ENCODE measurements around the gene RPL36. TPM values are rescaled to one million over a fixed set of nuclear protein-coding genes. Genes with fewer than 3 reads are reported as not detected.

Gene RPL36
- total RNA-seq, 1 donor from 2014 or later, result 1,016 TPM

DNA sequence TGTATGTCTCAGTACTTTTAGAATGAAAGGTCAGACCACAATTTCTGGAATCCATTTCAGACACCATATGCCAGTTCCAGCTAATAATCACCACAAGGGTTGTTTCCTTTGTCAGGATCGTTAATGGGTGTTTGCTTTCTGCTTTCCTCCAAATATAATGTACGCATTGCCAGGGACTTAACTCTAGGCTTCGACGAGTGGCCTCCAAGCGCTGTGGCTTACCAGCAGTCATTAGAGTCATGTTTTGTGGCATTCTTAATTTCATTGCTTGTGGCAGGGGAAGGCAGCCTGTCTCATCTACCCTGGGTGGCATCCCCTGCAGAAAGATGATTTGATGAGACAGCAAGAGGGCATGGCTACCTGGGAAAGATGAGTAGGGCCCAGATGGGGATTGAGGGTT is 44.7 kb upstream of the RPL36 start:
- Mint-ChIP-seq H3K4me3 (no peak overlapping the region), H3K9me3 (no peaks in the 10 kb centered on the region), H3K4me1 (ENCODE audit: unreplicated experiment) (peaks cover 4% of the 10 kb centered on the region), H3K36me3 (peaks cover 33% of the 10 kb centered on the region), H3K27ac (no peak overlapping the region), H3K27me3 (no peaks in the 10 kb centered on the region)
- DNase-seq (ENCODE audit: extremely low spot score, unreplicated experiment), result no peak
- TF ChIP-seq CTCF (conservative IDR thresholded peaks at IDR 0.05), result no peak

- peaks cover under 1% of the 10 kb centered on the region for H3K4me1 Mint-ChIP-seq (ENCODE audit: unreplicated experiment)
- no peak overlapping the region for H3K27ac Mint-ChIP-seq
- H3K4me3 Mint-ChIP-seq, result no peak overlapping the region
- no peak for TF ChIP-seq CTCF (conservative IDR thresholded peaks at IDR 0.05)
- H3K9me3 Mint-ChIP-seq, result no peaks in the 10 kb centered on the region
- no peaks in the 10 kb centered on the region for H3K27me3 Mint-ChIP-seq
- no peak for DNase-seq (ENCODE audit: extremely low spot score, unreplicated experiment)
- peaks cover 31% of the 10 kb centered on the region for H3K36me3 Mint-ChIP-seq
Observed at GRCh38 chr19:5646703-5647102, 43.4 kb upstream of the RPL36 start.

DNA sequence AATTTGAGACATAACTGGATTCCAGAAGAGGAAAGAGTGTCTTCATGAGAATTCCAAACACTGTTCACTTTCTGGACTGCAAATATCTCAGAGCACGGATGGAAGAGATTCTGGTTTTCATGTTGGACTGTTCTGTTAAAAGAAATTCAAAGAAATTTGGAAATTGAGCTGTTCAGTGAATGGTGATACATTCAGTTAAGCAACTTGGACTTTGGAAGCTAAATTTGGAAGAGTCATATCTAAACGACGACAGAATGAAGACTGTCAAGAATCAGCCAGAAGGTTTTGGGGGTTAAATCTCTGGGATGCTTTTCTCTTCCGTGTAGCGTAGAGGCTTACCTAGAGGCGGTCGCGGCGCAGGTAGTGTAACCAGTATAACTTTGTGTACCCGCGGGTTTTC is 41.6 kb upstream of the RPL36 start:
- no peaks in the 10 kb centered on the region for H3K9me3 Mint-ChIP-seq
- H3K4me3 Mint-ChIP-seq, result no peak overlapping the region
- TF ChIP-seq CTCF (conservative IDR thresholded peaks at IDR 0.05), result no peak
- peaks cover 41% of the 10 kb centered on the region for H3K36me3 Mint-ChIP-seq
- H3K27ac Mint-ChIP-seq, result no peak overlapping the region
- DNase-seq (ENCODE audit: extremely low spot score, unreplicated experiment), result no peak
- H3K27me3 Mint-ChIP-seq, result no peaks in the 10 kb centered on the region
- H3K4me1 Mint-ChIP-seq (ENCODE audit: unreplicated experiment), result no peaks in the 10 kb centered on the region

- H3K4me1 Mint-ChIP-seq (ENCODE audit: unreplicated experiment), result no peaks in the 10 kb centered on the region
- H3K27ac Mint-ChIP-seq, result no peak overlapping the region
- no peaks in the 10 kb centered on the region for H3K9me3 Mint-ChIP-seq
- no peaks in the 10 kb centered on the region for H3K27me3 Mint-ChIP-seq
- no peak overlapping the region for H3K4me3 Mint-ChIP-seq
- H3K36me3 Mint-ChIP-seq, result peaks cover 43% of the 10 kb centered on the region
- DNase-seq (ENCODE audit: extremely low spot score, unreplicated experiment), result no peak
- TF ChIP-seq CTCF (conservative IDR thresholded peaks at IDR 0.05), result no peak
Observed at GRCh38 chr19:5651361-5651760, 38.7 kb upstream of the RPL36 start.

- no peak overlapping the region for H3K4me3 Mint-ChIP-seq
- no peaks in the 10 kb centered on the region for H3K27me3 Mint-ChIP-seq
- no peak overlapping the region for H3K27ac Mint-ChIP-seq
- peaks cover 34% of the 10 kb centered on the region for H3K36me3 Mint-ChIP-seq
- no peak for TF ChIP-seq CTCF (conservative IDR thresholded peaks at IDR 0.05)
- DNase-seq (ENCODE audit: extremely low spot score, unreplicated experiment), result no peak
- no peaks in the 10 kb centered on the region for H3K9me3 Mint-ChIP-seq
- no peaks in the 10 kb centered on the region for H3K4me1 Mint-ChIP-seq (ENCODE audit: unreplicated experiment)
Observed at GRCh38 chr19:5652261-5652660, 37.8 kb upstream of the RPL36 start.

DNA sequence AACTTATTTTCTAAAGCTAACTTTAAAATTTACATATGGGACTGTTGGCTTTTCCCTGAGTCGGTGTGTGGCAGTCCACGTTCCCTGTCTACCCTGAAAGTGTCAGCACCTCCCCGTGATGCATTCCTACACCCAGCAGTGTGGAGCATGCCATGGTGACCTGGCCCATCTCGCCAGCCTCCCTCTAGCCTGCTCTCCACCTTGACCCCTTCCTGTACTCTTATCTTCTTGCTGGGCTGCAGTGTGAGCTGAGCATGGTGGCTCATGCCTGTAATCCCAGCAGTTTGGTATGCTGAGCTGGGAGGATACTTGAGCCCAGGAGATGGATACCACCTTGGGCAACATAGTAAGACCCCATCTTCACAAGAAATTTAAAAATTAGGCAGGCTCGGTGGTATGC is 35.2 kb upstream of the RPL36 start:
- TF ChIP-seq CTCF (conservative IDR thresholded peaks at IDR 0.05), result no peak
- no peak overlapping the region for H3K4me3 Mint-ChIP-seq
- DNase-seq (ENCODE audit: extremely low spot score, unreplicated experiment), result no peak
- H3K9me3 Mint-ChIP-seq, result no peaks in the 10 kb centered on the region
- H3K36me3 Mint-ChIP-seq, result peaks cover 35% of the 10 kb centered on the region
- no peaks in the 10 kb centered on the region for H3K4me1 Mint-ChIP-seq (ENCODE audit: unreplicated experiment)
- H3K27ac Mint-ChIP-seq, result no peak overlapping the region
- no peaks in the 10 kb centered on the region for H3K27me3 Mint-ChIP-seq

Data from type B pancreatic cell (in vitro differentiated cells).